GM18508 (cell line): ENCODE measurements around the gene VPS35L.
"Not testable (repeated sequence)": the region's sequence is repeated elsewhere in the genome, so short reads cannot be mapped to it uniquely, and the experiment has no call there.

Experiments used
- ATAC-seq: cut with Tn5 transposase; IDR thresholded peaks from one replicate; pipeline ENCODE4 v1.9.1; 2021; ENCODE audit warnings: moderate number of reproducible peaks; ENCODE audit not compliant: insufficient read depth, unreplicated experiment

The VPS35L gene

GRCh38 chr16:19706846-19707245, 151.3 kb downstream of the VPS35L start:
- ATAC-seq: no peak

- ATAC-seq: no peak
These were observed 152.2 kb downstream of the VPS35L start for GRCh38 chr16:19707569-19708295.

GRCh38 chr16:19708296-19709205, 153.0 kb downstream of the VPS35L start:
- ATAC-seq: no peak

- no peak for ATAC-seq
These were observed 154.1 kb downstream of the VPS35L start for GRCh38 chr16:19709381-19710136.

- no peak for ATAC-seq
These were observed 154.8 kb downstream of the VPS35L start for GRCh38 chr16:19710191-19710908.

- ATAC-seq: no peak
These were observed 155.6 kb downstream of the VPS35L start for GRCh38 chr16:19710991-19711545.

- ATAC-seq: no peak
These were observed 156.1 kb downstream of the VPS35L start for GRCh38 chr16:19711643-19712042.

- ATAC-seq: no peak
These were observed 157.0 kb downstream of the VPS35L start for GRCh38 chr16:19712418-19713058.

- ATAC-seq: no peak
These were observed 158.2 kb downstream of the VPS35L start for GRCh38 chr16:19713697-19714096.

- no peak for ATAC-seq
These were observed 160.1 kb downstream of the VPS35L start for GRCh38 chr16:19715566-19715965.

- no peak for ATAC-seq
These were observed 160.7 kb downstream of the VPS35L start for GRCh38 chr16:19716183-19716582.

- ATAC-seq: not testable (repeated sequence)
These were observed 161.2 kb downstream of the VPS35L start for GRCh38 chr16:19716728-19717127.

- no peak for ATAC-seq
These were observed 161.8 kb downstream of the VPS35L start for GRCh38 chr16:19717314-19717713.

- ATAC-seq: peak; percentile 56
These were observed 162.5 kb downstream of the VPS35L start, which contains the start of the genes IQCK and KNOP1 for GRCh38 chr16:19717741-19718623. TSS of gene IQCK (plus strand) at chr16:19718271. CDS start at chr16:19718307, 36 bp downstream. TSS of gene KNOP1 (minus strand) at chr16:19718227. CDS start at chr16:19715035, 3,192 bp downstream.

- no peak for ATAC-seq
These were observed 163.1 kb downstream of the VPS35L start for GRCh38 chr16:19718624-19718965.

- ATAC-seq: no peak
These were observed 166.9 kb downstream of the VPS35L start for GRCh38 chr16:19722269-19722952.

- no peak for ATAC-seq
These were observed 167.5 kb downstream of the VPS35L start for GRCh38 chr16:19722981-19723380.

GRCh38 chr16:19728636-19728965, 173.1 kb downstream of the VPS35L start:
- no peak for ATAC-seq
